ENCODE measurements around the gene WDFY3. TPM values are rescaled to one million over a fixed set of nuclear protein-coding genes. Genes with fewer than 3 reads are reported as not detected.

Gene WDFY3
- total RNA-seq, 1 donor = 91.9 TPM

- no peaks in the 10 kb centered on the region for H3K79me2 ChIP-seq (ENCODE audit: insufficient read depth, low read length)
- H3K27me3 ChIP-seq (ENCODE audit: insufficient read depth, low read length) = no peaks in the 10 kb centered on the region
- H3K4me1 ChIP-seq (ENCODE audit: insufficient read depth, low read length) = no peaks in the 10 kb centered on the region
- H4K20me1 ChIP-seq (ENCODE audit: insufficient read depth, low read length) = no peaks in the 10 kb centered on the region
- no peak for TF ChIP-seq CTCF (IDR thresholded peaks at IDR 0.05; ENCODE audit: extremely low read depth, low read depth, low read length)
- no peaks in the 10 kb centered on the region for H3K9me3 ChIP-seq (ENCODE audit: low read depth, low read length)
- no peak for DNase-seq (ENCODE audit: insufficient read length, low spot score, missing footprints)
- no peak overlapping the region for H3K4me2 ChIP-seq (ENCODE audit: insufficient read depth, low read length)
- no peaks in the 10 kb centered on the region for H3K36me3 ChIP-seq (ENCODE audit: insufficient read depth, low read length)
- no peak overlapping the region for H3K27ac ChIP-seq (ENCODE audit: low read depth, low read length)
- H3K4me3 ChIP-seq (ENCODE audit: insufficient read depth, low read length) = no peak overlapping the region
- H2AFZ ChIP-seq (ENCODE audit: low read length) = no peak overlapping the region
Measured at GRCh38 chr4:84652478-84652877, 314.0 kb downstream of the WDFY3 start.

- Histone ChIP-seq H3K4me3 (ENCODE audit: insufficient read depth, low read length) (no peak overlapping the region), H3K79me2 (ENCODE audit: insufficient read depth, low read length) (no peaks in the 10 kb centered on the region), H3K27me3 (ENCODE audit: insufficient read depth, low read length) (no peaks in the 10 kb centered on the region), H3K4me2 (ENCODE audit: insufficient read depth, low read length) (no peak overlapping the region), H3K36me3 (ENCODE audit: insufficient read depth, low read length) (no peaks in the 10 kb centered on the region), H3K9me3 (ENCODE audit: low read depth, low read length) (no peaks in the 10 kb centered on the region), H3K4me1 (ENCODE audit: insufficient read depth, low read length) (no peaks in the 10 kb centered on the region), H4K20me1 (ENCODE audit: insufficient read depth, low read length) (no peaks in the 10 kb centered on the region), H3K27ac (ENCODE audit: low read depth, low read length) (no peak overlapping the region), H2AFZ (ENCODE audit: low read length) (no peak overlapping the region)
- TF ChIP-seq CTCF (IDR thresholded peaks at IDR 0.05; ENCODE audit: extremely low read depth, low read depth, low read length) = no peak
- DNase-seq (ENCODE audit: insufficient read length, low spot score, missing footprints) = no peak
Measured at GRCh38 chr4:84651499-84651898, 315.0 kb downstream of the WDFY3 start.

GRCh38 chr4:84648863-84649647 is 317.4 kb downstream of the WDFY3 start:
- H2AFZ ChIP-seq (ENCODE audit: low read length) = no peak overlapping the region
- no peak for TF ChIP-seq CTCF (IDR thresholded peaks at IDR 0.05; ENCODE audit: extremely low read depth, low read depth, low read length)

GRCh38 chr4:84648178-84648577 is 318.3 kb downstream of the WDFY3 start:
- H2AFZ ChIP-seq (ENCODE audit: low read length) = no peak overlapping the region
- TF ChIP-seq CTCF (IDR thresholded peaks at IDR 0.05; ENCODE audit: extremely low read depth, low read depth, low read length) = no peak
- H4K20me1 ChIP-seq (ENCODE audit: insufficient read depth, low read length) = no peaks in the 10 kb centered on the region
- no peak overlapping the region for H3K27ac ChIP-seq (ENCODE audit: low read depth, low read length)
- no peaks in the 10 kb centered on the region for H3K9me3 ChIP-seq (ENCODE audit: low read depth, low read length)
- no peak for DNase-seq (ENCODE audit: insufficient read length, low spot score, missing footprints)
- H3K79me2 ChIP-seq (ENCODE audit: insufficient read depth, low read length) = no peaks in the 10 kb centered on the region
- H3K36me3 ChIP-seq (ENCODE audit: insufficient read depth, low read length) = no peaks in the 10 kb centered on the region
- no peak overlapping the region for H3K4me2 ChIP-seq (ENCODE audit: insufficient read depth, low read length)
- no peak overlapping the region for H3K4me3 ChIP-seq (ENCODE audit: insufficient read depth, low read length)
- H3K27me3 ChIP-seq (ENCODE audit: insufficient read depth, low read length) = no peaks in the 10 kb centered on the region
- H3K4me1 ChIP-seq (ENCODE audit: insufficient read depth, low read length) = no peaks in the 10 kb centered on the region

More at GRCh38 chr4:84648863-84649647, 317.4 kb downstream of the WDFY3 start:
- Histone ChIP-seq H3K27ac (ENCODE audit: low read depth, low read length) (no peak overlapping the region), H3K4me3 (ENCODE audit: insufficient read depth, low read length) (no peak overlapping the region), H3K79me2 (ENCODE audit: insufficient read depth, low read length) (no peaks in the 10 kb centered on the region), H3K4me2 (ENCODE audit: insufficient read depth, low read length) (no peak overlapping the region), H4K20me1 (ENCODE audit: insufficient read depth, low read length) (no peaks in the 10 kb centered on the region), H3K9me3 (ENCODE audit: low read depth, low read length) (no peaks in the 10 kb centered on the region), H3K36me3 (ENCODE audit: insufficient read depth, low read length) (no peaks in the 10 kb centered on the region), H3K4me1 (ENCODE audit: insufficient read depth, low read length) (no peaks in the 10 kb centered on the region), H3K27me3 (ENCODE audit: insufficient read depth, low read length) (no peaks in the 10 kb centered on the region)
- DNase-seq (ENCODE audit: insufficient read length, low spot score, missing footprints) = no peak

All from osteoblast (primary cell).